Activated CD4-positive, alpha-beta T cell treated with anti-CD3 and anti-CD28 coated beads for 48 hours (primary cell): ENCODE results near the gene FAM124A.

Source experiments
- DNase-seq: peaks from one replicate; pipeline ENCODE4 v3.0.0-alpha.2; 2020

Gene FAM124A

DNA sequence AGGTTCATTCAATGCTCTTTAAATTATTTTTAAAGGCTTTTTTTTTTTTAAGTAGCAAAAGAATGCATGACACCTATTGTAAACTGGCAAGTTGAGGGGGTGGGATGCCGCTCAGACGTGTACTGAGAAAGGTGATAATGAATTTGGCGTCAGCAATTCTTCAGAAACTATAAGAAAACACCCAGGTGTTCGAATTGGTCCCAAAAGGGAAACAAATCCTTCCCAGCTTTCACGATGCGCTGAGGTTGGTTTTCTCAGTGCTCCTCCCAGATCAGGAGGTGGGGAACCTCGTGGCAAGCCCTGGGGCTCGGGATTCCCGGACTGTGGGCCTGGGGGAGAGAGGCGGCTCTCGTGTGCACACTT is 543 bp upstream of the FAM124A start:
- no peak for DNase-seq

GRCh38 chr13:51222686-51223559 is 725 bp downstream of the FAM124A start:
- DNase-seq: no peak

DNA sequence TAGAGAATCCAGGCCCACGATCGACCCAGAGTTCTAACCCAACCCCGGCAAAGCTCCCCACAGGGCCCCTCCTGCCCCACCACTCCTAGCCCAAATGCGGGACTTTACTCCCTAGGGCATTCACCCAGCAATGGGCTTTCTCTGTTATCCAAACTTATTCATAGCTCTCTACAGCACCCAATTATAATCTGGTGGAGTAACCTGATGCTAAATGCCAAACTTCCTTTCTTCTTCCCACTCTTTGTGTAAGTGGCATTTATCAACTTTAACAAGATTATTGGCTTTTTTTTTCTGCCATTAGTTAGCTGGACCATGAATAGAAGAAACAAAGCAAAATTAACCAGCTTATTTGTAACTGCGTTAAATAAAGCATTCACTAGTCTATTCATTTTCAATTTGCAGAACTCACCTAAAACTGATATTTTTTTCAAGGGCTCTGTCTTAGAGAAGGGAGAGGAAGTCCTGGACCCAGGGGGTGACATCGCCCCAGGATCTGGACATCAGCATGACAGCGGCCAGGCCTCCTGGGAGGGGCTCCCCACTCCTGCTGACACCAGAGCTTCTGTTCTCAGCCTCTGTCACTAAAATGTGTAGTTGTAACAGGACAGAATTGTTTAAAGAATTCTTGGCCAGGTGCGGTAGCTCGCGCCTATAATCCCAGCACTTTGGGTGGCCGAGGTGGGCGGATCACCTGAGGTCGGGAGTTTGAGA is 1.5 kb downstream of the FAM124A start:
- no peak for DNase-seq

DNA sequence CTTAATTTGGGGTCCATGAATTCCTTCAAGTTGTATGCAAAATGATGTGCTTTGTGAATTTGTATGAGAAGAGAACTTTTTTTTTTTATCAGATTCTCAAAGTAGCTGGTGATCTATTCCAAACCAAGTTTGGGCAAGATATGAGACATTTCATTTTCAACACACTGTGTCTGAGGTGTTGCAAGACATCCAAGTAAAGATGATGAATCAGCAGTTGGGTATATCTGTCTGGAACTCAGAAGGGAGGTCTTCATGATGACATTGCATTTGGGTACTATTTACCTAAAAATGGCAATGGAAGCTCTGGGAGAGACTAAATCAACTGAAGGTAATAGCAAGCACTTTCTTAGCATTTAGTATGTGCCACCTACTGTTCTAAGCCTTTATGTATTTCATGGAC is 2.8 kb downstream of the FAM124A start:
- DNase-seq: no peak

- no peak for DNase-seq
Observed at GRCh38 chr13:51227404-51227803, 5.2 kb downstream of the FAM124A start.

DNA sequence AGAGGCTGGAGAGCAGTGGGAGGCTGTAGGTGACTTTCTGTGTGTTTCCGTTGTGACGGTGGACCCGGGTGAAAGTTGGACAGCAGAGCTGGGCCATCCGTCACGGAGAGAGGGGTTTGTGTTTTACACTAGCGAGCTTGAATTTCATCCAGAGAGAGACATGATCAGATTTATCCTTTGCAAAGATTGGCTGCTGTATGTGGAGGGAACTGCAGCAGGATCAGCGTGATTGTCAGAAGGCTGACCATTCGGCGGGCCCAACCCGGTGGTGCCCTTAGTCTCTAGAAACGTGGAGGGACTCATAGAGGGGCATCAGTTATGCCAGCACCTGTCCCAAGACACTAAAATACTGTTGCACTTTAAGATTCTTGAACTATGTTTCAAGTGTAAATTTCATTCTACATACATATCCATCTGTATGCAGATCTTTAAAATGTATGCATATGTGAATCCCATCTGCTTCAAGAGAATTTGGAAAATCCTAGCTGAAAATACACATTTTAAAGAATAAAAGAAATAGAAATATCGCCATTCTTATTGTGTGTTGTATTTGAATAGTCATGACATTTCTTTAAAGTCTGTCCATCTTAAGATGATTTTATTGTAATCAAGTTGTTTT is 7.0 kb downstream of the FAM124A start:
- DNase-seq: no peak

DNA sequence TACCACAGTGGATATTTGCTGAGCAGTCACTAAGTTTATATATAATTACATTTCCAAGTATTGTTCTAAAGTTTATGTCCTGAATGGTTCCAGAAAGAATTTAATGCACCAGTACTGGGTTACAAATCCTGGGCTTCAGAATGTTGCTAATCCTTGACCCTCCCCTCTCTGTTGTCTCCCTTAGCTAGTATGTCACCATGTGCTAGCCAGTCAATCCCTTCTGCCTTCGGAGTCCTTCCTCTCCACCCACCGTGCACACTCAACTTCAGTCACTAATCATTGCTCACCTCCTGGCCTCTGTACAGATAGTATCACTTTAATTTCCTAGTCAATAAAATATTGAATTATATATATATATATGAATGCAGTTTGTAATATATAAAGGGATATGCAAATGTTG is 7.5 kb downstream of the FAM124A start:
- no peak for DNase-seq

- DNase-seq: no peak
Observed at GRCh38 chr13:51230477-51231105, 8.4 kb downstream of the FAM124A start.

GRCh38 chr13:51231456-51231855 is 9.3 kb downstream of the FAM124A start:
- DNase-seq: no peak

- DNase-seq: no peak
Observed at GRCh38 chr13:51232328-51232727, 10.1 kb downstream of the FAM124A start.

DNA sequence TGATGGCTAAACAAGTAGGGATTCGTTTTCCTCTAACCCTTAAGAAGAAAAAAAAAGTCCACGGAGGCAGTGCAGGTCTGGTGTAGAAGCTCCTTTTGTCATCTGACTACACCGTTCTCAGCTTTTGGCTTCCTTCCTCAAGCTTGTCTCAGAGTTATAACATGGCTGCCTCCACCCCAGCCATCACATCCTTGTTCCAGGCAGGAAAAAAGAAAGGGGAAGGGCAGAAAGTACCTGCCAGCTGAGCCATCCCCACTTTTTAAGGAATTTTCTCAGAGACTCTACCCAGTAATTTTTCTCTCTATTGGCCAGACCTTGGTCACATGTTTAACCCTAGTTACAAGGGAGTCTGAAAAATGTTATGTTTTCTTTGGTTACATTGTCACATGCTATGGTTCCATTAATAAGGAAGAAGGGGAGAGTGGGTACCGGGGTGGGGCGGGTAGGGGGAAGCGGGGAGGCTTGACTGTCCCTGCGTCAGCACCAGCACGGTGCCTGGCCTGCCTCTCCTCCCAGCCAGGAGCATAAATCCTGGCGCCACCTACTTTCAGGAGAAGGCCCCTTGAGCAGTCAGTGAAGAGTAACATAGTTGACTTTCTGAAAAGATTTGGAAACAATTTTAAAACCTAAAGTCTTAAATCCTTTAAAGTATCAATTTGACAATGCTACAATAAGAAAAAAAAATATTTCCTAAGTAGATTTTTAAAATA is 11.1 kb downstream of the FAM124A start:
- DNase-seq: no peak

GRCh38 chr13:51234676-51235075 is 12.5 kb downstream of the FAM124A start:
- no peak for DNase-seq

DNA sequence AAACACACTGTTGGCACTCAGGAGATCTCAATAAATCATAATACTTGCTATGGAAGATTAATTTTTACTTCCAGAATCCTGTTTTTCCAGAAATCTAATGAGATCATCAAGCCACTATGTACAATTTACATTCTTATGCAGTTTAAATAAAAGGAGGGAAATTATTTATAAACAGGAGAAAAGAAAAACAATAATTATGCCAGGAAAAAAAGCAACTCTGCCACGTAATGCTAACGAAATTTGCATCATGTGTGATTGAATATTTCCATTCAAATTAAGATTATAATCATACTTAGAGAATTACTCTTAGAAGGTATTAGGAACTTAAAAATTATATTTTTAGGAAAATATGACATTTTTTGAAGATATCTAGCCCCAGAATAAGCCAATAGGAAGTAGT is 13.0 kb downstream of the FAM124A start:
- no peak for DNase-seq

DNA sequence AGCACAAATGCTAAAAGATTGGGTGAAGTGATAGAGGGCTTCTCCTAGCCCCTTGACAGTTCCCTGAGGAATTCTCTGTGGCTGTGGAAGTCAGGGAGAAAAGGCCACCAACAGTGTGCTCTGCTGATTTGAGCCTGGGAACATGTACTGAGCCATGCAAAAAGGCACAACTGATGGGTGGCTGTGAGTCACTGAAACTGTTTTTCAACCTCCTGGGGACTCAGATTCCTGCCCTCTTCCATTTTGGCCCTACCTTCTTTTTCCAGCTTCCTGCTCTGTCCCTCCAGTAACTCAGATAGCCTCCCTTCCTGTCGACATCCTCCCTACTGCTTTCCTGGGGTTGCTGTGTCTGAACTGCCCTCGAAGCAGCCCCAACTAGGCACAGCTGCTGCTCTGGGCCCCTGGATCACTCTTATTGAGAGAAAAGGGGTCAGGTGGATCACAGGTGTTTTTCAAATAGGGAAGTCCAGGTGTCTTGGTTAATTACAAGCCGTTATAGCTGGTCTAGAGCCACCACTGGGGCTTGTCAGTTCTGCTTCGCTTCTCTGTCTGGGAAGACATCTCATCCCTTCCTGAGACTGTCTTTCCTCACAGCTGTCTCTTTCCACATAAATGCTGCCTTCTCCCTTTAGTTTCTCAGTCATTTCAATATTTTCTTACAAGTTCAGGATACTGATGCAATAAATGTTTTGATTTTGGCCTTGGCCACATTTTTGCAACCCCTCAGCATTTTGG is 13.7 kb downstream of the FAM124A start:
- DNase-seq: no peak

GRCh38 chr13:51236491-51236792 is 14.2 kb downstream of the FAM124A start:
- DNase-seq: no peak

DNA sequence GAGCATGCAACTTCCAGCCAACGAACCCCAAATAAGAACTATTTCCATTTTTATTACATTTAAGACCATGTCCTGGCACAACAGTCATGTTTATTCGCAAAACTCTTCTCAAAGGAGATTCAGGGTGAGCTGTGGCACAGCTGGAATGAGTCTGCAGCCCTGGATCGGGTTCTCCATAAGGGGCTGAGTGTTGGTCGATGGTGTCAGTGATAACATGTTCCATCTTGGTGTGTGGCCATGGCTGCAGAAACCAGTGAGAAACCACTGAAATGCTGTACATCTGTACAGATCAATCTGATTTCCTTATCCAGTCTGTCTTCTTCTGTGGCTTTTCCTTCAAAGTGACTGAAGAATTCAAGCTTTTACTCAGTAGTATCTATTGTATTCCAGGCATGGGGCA is 15.2 kb downstream of the FAM124A start:
- DNase-seq: no peak

- no peak for DNase-seq
Observed at GRCh38 chr13:51237887-51238286, 15.7 kb downstream of the FAM124A start.

- no peak for DNase-seq
Observed at GRCh38 chr13:51240178-51240577, 18.0 kb downstream of the FAM124A start.

GRCh38 chr13:51240958-51241357 is 18.8 kb downstream of the FAM124A start:
- DNase-seq: no peak

- DNase-seq: no peak
Observed at GRCh38 chr13:51241720-51242119, 19.5 kb downstream of the FAM124A start.

- DNase-seq: no peak
Observed at GRCh38 chr13:51243227-51243626, 21.0 kb downstream of the FAM124A start.

- DNase-seq: no peak
Observed at GRCh38 chr13:51243832-51244231, 21.6 kb downstream of the FAM124A start.
